HepG2 (cell line): Measurements from ENCODE around the gene TDG. TPM values are rescaled to one million over a fixed set of nuclear protein-coding genes. Genes with fewer than 3 reads are reported as not detected.

Experiments
- ATAC-seq: fragments of 200-7000 bp; cut with Tn5 transposase; 3 replicates; pipeline ENCODE4 v1.9.1; 2020; ENCODE audit warnings: mild to moderate bottlenecking, moderate library complexity
- BruUV-seq: library from RNA; stranded (reverse); fragments of 400-500 nt; replicated peaks from 2 replicates; lab custom pipeline; 2021; lab: Mats Ljungman, UMichigan
- CTCF ChIA-PET: fragments of 300-600 bp; formaldehyde crosslinking; extraction: SDS; loops from one replicate; lab custom pipeline; 2021; ENCODE audit warnings: low total read pairs, inconsistent platforms, low intra/inter-chr PET ratio; lab: Yijun Ruan, JAX
- POLR2A ChIA-PET: fragments of 350-600 bp; sonication (Branson Sonifier 250); formaldehyde crosslinking; loops from one replicate; lab custom pipeline; 2020; ENCODE audit warnings: antibody characterized with exemption, inconsistent platforms; lab: Yijun Ruan, JAX
- DNase-seq: peaks from one replicate; pipeline ENCODE4 v3.0.0-alpha.2; 2015; ENCODE audit warnings: low spot score
- FAIRE-seq: peaks from 3 replicates; lab custom pipeline; 2011; peaks lifted over from hg19 to GRCh38; lab: Jason Lieb, UNC
- H2AFZ ChIP-seq: one replicate; pipeline ENCODE4 v1.6.1; 2011; ENCODE audit warnings: low read length, inconsistent platforms
- H3K27ac ChIP-seq: fragments of 300-600 bp; 3 replicates; pipeline ENCODE4 v1.8.0; 2011; ENCODE audit warnings: mixed run types, mild to moderate bottlenecking, mixed read lengths, low read length, inconsistent platforms; ENCODE audit not compliant: insufficient read depth; ENCODE audit errors: extremely low read length
- H3K27me3 ChIP-seq, 2 experiments: fragments of 200-600 bp in 1 of 2; 2 replicates in 1 of 2; 3 replicates in 1 of 2; pipeline versions ENCODE4 v1.6.0 to v1.8.0; 2011; ENCODE audit warnings: low read length in 2 of 2, mild to moderate bottlenecking in 2 of 2, moderate library complexity in 2 of 2, inconsistent platforms in 1 of 2; ENCODE audit not compliant: insufficient read depth in 2 of 2, control insufficient read depth in 1 of 2
- H3K36me3 ChIP-seq, 2 experiments: fragments of 200-600 bp in 1 of 2; replicated peaks in 1 of 2; 2 replicates in 1 of 2; 3 replicates in 1 of 2; pipeline versions ENCODE4 v1.5.1 to v1.8.0; 2011; ENCODE audit warnings: low read length in 2 of 2, inconsistent platforms in 1 of 2; ENCODE audit not compliant: insufficient read depth in 2 of 2, control insufficient read depth in 1 of 2
- H3K4me1 ChIP-seq: 2 replicates; pipeline ENCODE4 v1.5.1; 2012; ENCODE audit warnings: low read length, inconsistent platforms; ENCODE audit not compliant: insufficient read depth
- H3K4me2 ChIP-seq: 2 replicates; pipeline ENCODE4 v1.6.0; 2011; ENCODE audit warnings: low read depth, low read length, inconsistent platforms
- H3K4me3 ChIP-seq, 3 experiments: fragments of 200-600 bp in 1 of 3; sonication (generic), shearing (Covaris generic) in 1 of 3; replicated peaks in 1 of 3; 2 replicates each; pipeline ENCODE4 v1.5.1; 2011 to 2016; ENCODE audit warnings: low read length in 3 of 3, inconsistent platforms in 2 of 3, low read depth in 2 of 3, mild to moderate bottlenecking in 2 of 3, control low read depth in 1 of 3, mixed read lengths in 1 of 3; ENCODE audit not compliant: insufficient read depth in 1 of 3
- H3K79me2 ChIP-seq: one replicate; pipeline ENCODE4 v1.6.1; 2011; ENCODE audit warnings: low read length, inconsistent platforms; ENCODE audit not compliant: insufficient read depth
- H3K9ac ChIP-seq: 2 replicates; pipeline ENCODE4 v1.6.0; 2011; ENCODE audit warnings: mild to moderate bottlenecking, low read depth, low read length, inconsistent platforms; ENCODE audit not compliant: insufficient read depth
- H3K9me3 ChIP-seq: 2 replicates; pipeline ENCODE4 v1.5.1; 2012; ENCODE audit warnings: mild to moderate bottlenecking, low read length
- H4K20me1 ChIP-seq: 2 replicates; pipeline ENCODE4 v1.6.0; 2011; ENCODE audit warnings: inconsistent platforms, mild to moderate bottlenecking, low read length, moderate library complexity; ENCODE audit not compliant: insufficient read depth
- CREBL2 ChIP-seq: sonication (generic); formaldehyde crosslinking; IDR thresholded peaks from 2 replicates; pipeline ENCODE4 v1.8.1; 2023; ENCODE audit warnings: missing genetic modification reagents, mild to moderate bottlenecking, borderline replicate concordance
- FOXP4 ChIP-seq: sonication (generic); formaldehyde crosslinking; IDR thresholded peaks from 2 replicates; pipeline ENCODE4 v1.4.0; 2020; ENCODE audit warnings: missing genetic modification reagents
- FUBP1 ChIP-seq: sonication (generic); formaldehyde crosslinking; IDR thresholded peaks from 2 replicates; pipeline ENCODE4 v1.5.1; 2020; ENCODE audit warnings: missing genetic modification reagents, mild to moderate bottlenecking, borderline replicate concordance
- WGBS: methylation state at CpG from one replicate; pipeline ENCODE4 v1.1.6; 2017; ENCODE audit warnings: low lambda C conversion rate; 5-methylcytosine and 5-hydroxymethylcytosine counted together
- in situ Hi-C: cut with HindIII; loops from 2 replicates; pipeline ENCODE4 v1.10.0; 2017; ENCODE audit warnings: low pct_unique_long_range_greater_than_20kb; ENCODE audit not compliant: extremely low pct_ligation_motif_present
- intact Hi-C: fragments of 100-400 bp; cut with micrococcal nuclease; formaldehyde crosslinking; loops from one replicate; pipeline ENCODE4 v1.10.0; 2022; ENCODE audit not compliant: unreplicated experiment
- polyA plus RNA-seq, 8 experiments: library from polyadenylated mRNA; depleted of rRNA in 3 of 8; stranded (reverse) in 7 of 8; unstranded in 1 of 8; fragments of >200 nt; fragmentation: Illumina TruSeq in 4 of 8; extraction: Trizol in 4 of 8; gene quantifications; 2 replicates each; pipeline versions ENCODE4 v1.2.1 to v1.2.3, GENCODE V29; 2011 to 2016; ENCODE audit warnings: low read depth in 4 of 8, missing spikeins in 1 of 8, mixed read lengths in 1 of 8; ENCODE audit not compliant: insufficient read depth in 1 of 8
- total RNA-seq, 5 experiments: library from RNA; depleted of rRNA; stranded (reverse); fragments of >200 nt; fragmentation: Illumina TruSeq; extraction: Trizol; gene quantifications; 2 replicates each; pipeline ENCODE4 v1.2.3, GENCODE V29; 2016; ENCODE audit warnings: low read depth in 1 of 5

The TDG gene
- total and polyA plus RNA-seq, 2 of the 13 experiments (the other 11 are each of a cell fraction or from before 2014, with no cell fraction given), result 14.2 to 19.5 TPM

GRCh38 chr12:104011253-104011652, 45.6 kb downstream of the TDG start:
- BruUV-seq, result no TSS peak
- peaks cover 0 to 2% of the 10 kb centered on the region in 2 experiments; a peak in 2 of 5 replicates for H3K27me3 ChIP-seq

More at GRCh38 chr12:104011253-104011652, 45.6 kb downstream of the TDG start:
- in situ Hi-C loops, result no loop called here
- 33% methylated on average over 6 of the region's 6 CpGs for WGBS
- H3K27ac ChIP-seq, result no peak overlapping the region
- no peak overlapping the region for H3K9ac ChIP-seq
- intact Hi-C loops, result no loop called here
- H2AFZ ChIP-seq, result no peak overlapping the region
- ChIA-PET CTCF (no interaction called here), POLR2A (no interaction called here)
- ATAC-seq (no peak), FAIRE-seq (no peak), DNase-seq (no peak)
- H3K79me2 ChIP-seq, result no peaks in the 10 kb centered on the region
- H3K4me1 ChIP-seq, result no peaks in the 10 kb centered on the region
- H3K4me2 ChIP-seq, result no peak overlapping the region
- TF ChIP-seq FOXP4 (CRISPR knock-in tag) (no peak), FUBP1 (CRISPR knock-in tag) (no peak), CREBL2 (no peak)
- H3K9me3 ChIP-seq, result no peaks in the 10 kb centered on the region
- no peak overlapping the region for H3K4me3 ChIP-seq
- no peaks in the 10 kb centered on the region for H4K20me1 ChIP-seq
- H3K36me3 ChIP-seq, result no peaks in the 10 kb centered on the region
